ENCODE measurements around the gene MACROD2.

DNA sequence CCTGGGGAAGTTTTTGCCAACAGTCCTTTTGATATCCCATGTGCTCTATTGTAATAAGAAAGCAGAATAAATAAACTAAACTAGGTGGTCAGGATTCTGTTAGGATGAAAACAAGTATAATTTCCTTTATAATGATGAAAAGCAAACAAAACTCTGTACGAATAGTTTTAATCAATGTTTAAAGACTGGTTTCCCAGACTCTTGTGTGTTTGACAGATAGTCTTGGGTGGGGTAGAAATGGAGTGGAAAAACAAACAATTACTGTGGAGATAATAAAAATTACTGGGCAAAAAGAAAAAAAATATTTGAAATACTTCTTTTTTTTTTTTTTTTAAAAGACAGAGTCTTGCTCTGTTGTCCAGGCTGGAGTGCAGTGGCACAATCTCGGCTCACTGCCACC, 494.2 kb downstream of the MACROD2 start:
- TF ChIP-seq, protein P1, sequence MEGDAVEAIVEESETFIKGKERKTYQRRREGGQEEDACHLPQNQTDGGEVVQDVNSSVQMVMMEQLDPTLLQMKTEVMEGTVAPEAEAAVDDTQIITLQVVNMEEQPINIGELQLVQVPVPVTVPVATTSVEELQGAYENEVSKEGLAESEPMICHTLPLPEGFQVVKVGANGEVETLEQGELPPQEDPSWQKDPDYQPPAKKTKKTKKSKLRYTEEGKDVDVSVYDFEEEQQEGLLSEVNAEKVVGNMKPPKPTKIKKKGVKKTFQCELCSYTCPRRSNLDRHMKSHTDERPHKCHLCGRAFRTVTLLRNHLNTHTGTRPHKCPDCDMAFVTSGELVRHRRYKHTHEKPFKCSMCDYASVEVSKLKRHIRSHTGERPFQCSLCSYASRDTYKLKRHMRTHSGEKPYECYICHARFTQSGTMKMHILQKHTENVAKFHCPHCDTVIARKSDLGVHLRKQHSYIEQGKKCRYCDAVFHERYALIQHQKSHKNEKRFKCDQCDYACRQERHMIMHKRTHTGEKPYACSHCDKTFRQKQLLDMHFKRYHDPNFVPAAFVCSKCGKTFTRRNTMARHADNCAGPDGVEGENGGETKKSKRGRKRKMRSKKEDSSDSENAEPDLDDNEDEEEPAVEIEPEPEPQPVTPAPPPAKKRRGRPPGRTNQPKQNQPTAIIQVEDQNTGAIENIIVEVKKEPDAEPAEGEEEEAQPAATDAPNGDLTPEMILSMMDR (IDR thresholded peaks at IDR 0.05), result no peak
- TF ChIP-seq POLR2A (IDR thresholded peaks at IDR 0.05), result no peak
